ENCODE results near the gene HSPA4. TPM values are rescaled to one million over a fixed set of nuclear protein-coding genes. Genes with fewer than 3 reads are reported as not detected.

Gene HSPA4
- total and polyA plus RNA-seq, 2 of the 13 experiments (the other 11 are each of a cell fraction or from before 2014, with no cell fraction given): 36.6 to 231 TPM

GRCh38 chr5:133051542-133052316 lies at the start of gene HSPA4 (continued):
- peak; percentile 60; the same call in 1 of the 2 replicates for TF ChIP-seq NR2C2 (CRISPR knock-in tag; IDR thresholded peaks at IDR 0.05; ENCODE audit: borderline replicate concordance)
- TF ChIP-seq HNRNPL (IDR thresholded peaks at IDR 0.05; ENCODE audit: low read depth, low read length): no peak; the same call in 1 of the 2 replicates
- TF ChIP-seq REL (CRISPR knock-in tag; conservative IDR thresholded peaks at IDR 0.05): no peak
- no peak; the same call in 1 of the 2 replicates for TF ChIP-seq TBX3 (IDR thresholded peaks at IDR 0.05; ENCODE audit: borderline replicate concordance)
- TF ChIP-seq HNF4A (CRISPR knock-in tag; IDR thresholded peaks at IDR 0.05): 0 out of 2 replicates have a peak, but pooled peaks have one; percentile 6
- TF ChIP-seq CBFB (CRISPR knock-in tag; IDR thresholded peaks at IDR 0.05): no peak
- TF ChIP-seq ZNF34 (CRISPR knock-in tag; IDR thresholded peaks at IDR 0.05; ENCODE audit: borderline replicate concordance): no peak; the same call in 1 of the 2 replicates
- no peak for TF ChIP-seq ATF7 (IDR thresholded peaks at IDR 0.05)
- 0 out of 2 replicates have a peak, but pooled peaks have one; percentile 8 for TF ChIP-seq ATF7 (CRISPR knock-in tag; IDR thresholded peaks at IDR 0.05)
- peak; percentile 12; the same call in 1 of the 2 replicates for TF ChIP-seq WIZ (CRISPR knock-in tag; IDR thresholded peaks at IDR 0.05)
- TF ChIP-seq, protein P1, sequence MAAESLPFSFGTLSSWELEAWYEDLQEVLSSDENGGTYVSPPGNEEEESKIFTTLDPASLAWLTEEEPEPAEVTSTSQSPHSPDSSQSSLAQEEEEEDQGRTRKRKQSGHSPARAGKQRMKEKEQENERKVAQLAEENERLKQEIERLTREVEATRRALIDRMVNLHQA (CRISPR knock-in tag; IDR thresholded peaks at IDR 0.05): no peak
- TF ChIP-seq SMYD3 (CRISPR knock-in tag; IDR thresholded peaks at IDR 0.05): peak; percentile 37; the same call in 1 of the 2 replicates
- TF ChIP-seq ZNF816 (CRISPR knock-in tag; IDR thresholded peaks at IDR 0.05; ENCODE audit: borderline replicate concordance): no peak
- TF ChIP-seq DR1 (CRISPR knock-in tag; IDR thresholded peaks at IDR 0.05): peak; percentile 99
- TF ChIP-seq ZNF276 (CRISPR knock-in tag; IDR thresholded peaks at IDR 0.05; ENCODE audit: low read depth): peak; percentile 77
- no peak for TF ChIP-seq ZEB1 (IDR thresholded peaks at IDR 0.05; ENCODE audit: insufficient replicate concordance, low read depth)
- TF ChIP-seq JUNB (CRISPR knock-in tag; IDR thresholded peaks at IDR 0.05; ENCODE audit: borderline replicate concordance): no peak
- TF ChIP-seq U2AF1 (optimal IDR thresholded peaks at IDR 0.05; ENCODE audit: low read depth, low read length): no peak
- TF ChIP-seq HDAC2 (CRISPR knock-in tag; IDR thresholded peaks at IDR 0.05): no peak
- peak; percentile 92; the same call in 1 of the 2 replicates for TF ChIP-seq ZNF414 (CRISPR knock-in tag; IDR thresholded peaks at IDR 0.05)
- TF ChIP-seq PHB2 (IDR thresholded peaks at IDR 0.05; ENCODE audit: partially characterized antibody): no peak
- TF ChIP-seq ZGPAT (CRISPR knock-in tag; IDR thresholded peaks at IDR 0.05): peak; percentile 90
- TF ChIP-seq ETS1 (CRISPR knock-in tag; IDR thresholded peaks at IDR 0.05): peak; percentile 65
- TF ChIP-seq YY1 (IDR thresholded peaks at IDR 0.05; ENCODE audit: insufficient read depth, insufficient replicate concordance, low read depth, low read length): peak; percentile 87
- no peak for TF ChIP-seq RBAK (CRISPR knock-in tag; IDR thresholded peaks at IDR 0.05)
